Spinal cord (tissue), 10 donors: ENCODE results near the gene AK6. TPM values are rescaled to one million over a fixed set of nuclear protein-coding genes. Genes with fewer than 3 reads are reported as not detected.

Source experiments
- DNase-seq, 6 donors: peaks; one replicate each; pipeline versions ENCODE4 v3.0.0 to v3.0.0-alpha.2; 2013 to 2015; ENCODE audit warnings: low spot score in 6 of 6, low read depth in 4 of 6
- H3K27ac ChIP-seq: one replicate; pipeline ENCODE4 v1.5.1; 2013; ENCODE audit warnings: low read depth, low read length, control low read depth
- H3K27me3 ChIP-seq: one replicate; pipeline ENCODE4 v1.6.1; 2013; ENCODE audit warnings: low read length; ENCODE audit not compliant: control insufficient read depth, insufficient read depth
- H3K36me3 ChIP-seq: one replicate; pipeline ENCODE4 v1.6.1; 2013; ENCODE audit warnings: low read length; ENCODE audit not compliant: control insufficient read depth, insufficient read depth
- H3K4me1 ChIP-seq: one replicate; pipeline ENCODE4 v1.6.1; 2013; ENCODE audit warnings: low read length; ENCODE audit not compliant: control insufficient read depth, insufficient read depth
- H3K4me3 ChIP-seq: one replicate; pipeline ENCODE4 v1.5.1; 2013; ENCODE audit warnings: low read depth, low read length, control low read depth
- H3K9me3 ChIP-seq: one replicate; pipeline ENCODE4 v1.6.1; 2013; ENCODE audit warnings: low read length; ENCODE audit not compliant: control insufficient read depth, insufficient read depth
- WGBS: methylation state at CpG from one replicate; pipeline ENCODE4 v1.1.5; 2013; ENCODE audit warnings: missing lambda C conversion rate; ENCODE audit not compliant: insufficient coverage; 5-methylcytosine and 5-hydroxymethylcytosine counted together
- polyA plus RNA-seq, 2 donors: library from polyadenylated mRNA; unstranded; fragments of 120-200 nt; gene quantifications; one replicate each; pipeline ENCODE4 v1.2.1, GENCODE V29; 2013; ENCODE audit not compliant: insufficient read length in 2 of 2
- total RNA-seq, 2 donors: library from RNA; depleted of rRNA in 1 of 2; stranded (reverse); fragments of 120-200 nt in 1 of 2; fragments of >200 nt in 1 of 2; gene quantifications; one replicate each; pipeline versions ENCODE4 v1.2.3 to v1.2.4, GENCODE V29; 2013 to 2014
- donor health status: healthy.

AK6 gene
- total and polyA plus RNA-seq, 4 donors = 43.1 to 61.8 (median 53.6) TPM

DNA sequence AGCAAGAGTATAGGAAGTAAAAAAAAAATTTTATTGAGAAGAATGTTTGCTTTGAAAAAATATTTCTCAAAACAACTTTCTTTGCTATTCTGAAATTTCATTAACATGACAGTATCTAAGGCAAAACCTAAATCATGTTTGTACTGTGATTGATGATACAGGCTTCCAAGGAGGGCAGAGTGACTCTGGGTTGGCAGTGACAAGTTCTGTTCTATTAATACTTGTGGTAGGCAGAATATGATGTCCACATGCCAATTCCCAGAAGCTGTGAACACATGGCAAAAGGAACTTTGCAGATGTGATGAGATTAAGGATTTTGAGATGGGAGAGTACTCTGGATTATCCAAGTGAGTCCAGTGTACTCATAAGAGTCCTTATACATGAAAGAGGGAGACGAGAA lies 53.3 kb downstream of the AK6 start:
- no peaks in the 10 kb centered on the region for H3K9me3 ChIP-seq
- no peak overlapping the region for H3K27ac ChIP-seq
- H3K36me3 ChIP-seq = peaks cover 8% of the 10 kb centered on the region
- no peak for DNase-seq
- H3K27me3 ChIP-seq = no peaks in the 10 kb centered on the region
- 100% methylated on average over 1 of the region's 1 CpG for WGBS
- no peak overlapping the region for H3K4me3 ChIP-seq
- H3K4me1 ChIP-seq = no peaks in the 10 kb centered on the region

DNA sequence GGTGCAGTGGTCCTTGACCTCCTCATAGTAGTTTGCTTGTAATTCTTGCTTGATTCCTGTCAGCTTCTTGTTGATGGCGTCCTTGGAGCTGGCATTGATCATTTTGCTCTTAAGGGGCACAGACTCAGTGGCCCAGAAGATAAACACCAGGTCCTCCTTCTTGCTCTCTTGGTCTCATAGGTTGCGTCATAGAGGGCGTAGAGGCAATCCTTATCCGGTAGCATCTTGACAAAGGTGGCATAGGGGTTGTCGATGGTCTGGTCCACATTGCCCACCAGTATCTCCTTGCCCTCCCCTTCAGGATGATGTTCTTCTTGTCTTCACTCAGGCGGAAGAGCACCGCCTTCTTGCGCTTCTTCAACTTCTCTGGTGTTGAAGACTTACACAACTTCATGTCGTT lies 55.9 kb downstream of the AK6 start:
- DNase-seq = no peak
- WGBS = 94% methylated on average over 8 of the region's 9 CpGs

DNA sequence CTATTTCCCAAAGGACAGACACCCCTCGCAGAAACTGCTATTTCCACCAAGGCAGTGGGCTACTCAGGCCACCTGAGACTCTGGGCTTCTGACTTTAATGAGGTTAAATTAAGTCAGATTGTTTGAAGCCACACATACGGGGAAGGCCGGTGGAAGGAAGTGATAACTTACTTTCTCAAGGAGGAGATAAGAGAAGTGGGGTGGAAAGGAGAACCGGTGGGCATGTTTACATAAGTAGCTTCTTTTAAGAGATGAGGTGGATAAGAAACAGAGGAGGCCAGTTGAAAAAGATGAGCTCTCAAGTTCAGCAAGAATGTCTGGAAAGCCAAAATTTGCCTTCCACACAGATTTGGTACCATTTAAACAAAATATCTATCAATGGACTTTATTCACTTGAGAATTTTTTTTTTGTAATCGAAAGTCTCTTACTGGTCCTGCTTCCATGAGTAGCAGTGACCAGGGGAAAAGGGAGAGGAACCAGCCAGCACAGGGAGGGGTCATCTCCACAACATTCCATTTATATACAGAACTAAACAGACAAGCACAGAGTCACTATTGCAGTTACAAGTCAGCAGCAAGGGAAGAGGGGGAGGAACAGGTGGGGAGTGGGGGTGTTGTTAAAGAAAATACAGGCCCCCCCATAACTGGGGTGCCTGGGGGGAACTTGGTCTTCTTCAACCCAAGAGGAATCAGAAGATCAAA lies 56.7 kb downstream of the AK6 start:
- no peaks in the 10 kb centered on the region for H3K27me3 ChIP-seq
- H3K9me3 ChIP-seq = no peaks in the 10 kb centered on the region
- H3K27ac ChIP-seq = no peak overlapping the region
- 83% methylated on average over 2 of the region's 5 CpGs for WGBS
- peaks cover 14% of the 10 kb centered on the region for H3K36me3 ChIP-seq
- DNase-seq = no peak
- H3K4me1 ChIP-seq = no peaks in the 10 kb centered on the region
- no peak overlapping the region for H3K4me3 ChIP-seq

More for the DNA sequence above, 55.9 kb downstream of the AK6 start:
- no peak overlapping the region for H3K27ac ChIP-seq
- no peaks in the 10 kb centered on the region for H3K4me1 ChIP-seq
- H3K4me3 ChIP-seq = no peak overlapping the region
- no peaks in the 10 kb centered on the region for H3K27me3 ChIP-seq
- peaks cover 14% of the 10 kb centered on the region for H3K36me3 ChIP-seq
- H3K9me3 ChIP-seq = no peaks in the 10 kb centered on the region

DNA sequence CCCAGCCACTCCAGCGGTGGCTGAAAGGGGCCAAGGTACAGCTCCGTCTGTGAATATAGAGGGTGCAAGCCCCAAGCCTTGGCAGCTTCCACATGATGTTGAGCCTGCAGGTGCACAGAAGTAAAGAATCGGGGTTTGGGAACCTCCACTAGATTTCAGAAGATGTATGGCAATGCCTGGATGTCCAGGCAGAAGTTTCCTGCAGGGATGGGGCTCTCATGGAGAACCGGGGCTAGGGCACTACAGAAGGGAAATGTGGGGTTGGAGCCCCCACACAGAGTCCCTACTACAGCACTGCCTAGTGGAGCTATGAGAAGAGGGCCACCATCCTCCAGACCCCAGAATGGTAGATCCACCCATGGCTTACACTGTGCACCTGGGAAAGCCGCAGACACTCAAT lies 59.9 kb downstream of the AK6 start:
- Histone ChIP-seq H3K27ac (no peak overlapping the region), H3K4me3 (no peak overlapping the region), H3K9me3 (no peaks in the 10 kb centered on the region), H3K36me3 (peaks cover 14% of the 10 kb centered on the region), H3K27me3 (no peaks in the 10 kb centered on the region), H3K4me1 (no peaks in the 10 kb centered on the region)
- 98% methylated on average over 4 of the region's 5 CpGs for WGBS
- no peak for DNase-seq

DNA sequence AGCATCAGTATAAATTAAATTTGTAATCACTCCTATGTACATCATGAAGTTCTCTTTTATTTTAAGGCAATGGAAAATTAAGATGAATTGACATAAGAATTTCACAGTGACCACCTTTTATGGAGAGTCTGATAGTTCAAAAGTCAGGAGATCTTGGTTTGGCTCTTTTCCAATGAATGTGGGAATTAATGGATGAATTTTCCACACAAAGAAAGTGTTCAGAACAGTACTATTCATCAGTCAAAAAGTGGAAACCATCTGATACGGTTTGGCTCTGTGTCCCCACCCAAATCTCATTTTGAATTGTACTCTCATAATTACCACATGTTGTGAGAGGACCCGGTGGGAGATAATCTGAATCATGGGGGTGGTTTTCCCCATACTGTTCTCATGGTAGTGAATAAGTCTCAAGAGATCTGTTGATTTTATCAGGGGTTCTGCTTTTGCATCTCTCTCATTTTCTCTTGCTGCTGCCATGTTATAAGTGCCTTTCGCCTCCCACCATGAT lies 61.2 kb downstream of the AK6 start:
- Histone ChIP-seq H3K27me3 (no peaks in the 10 kb centered on the region), H3K4me1 (no peaks in the 10 kb centered on the region), H3K36me3 (peaks cover 8% of the 10 kb centered on the region), H3K4me3 (no peak overlapping the region), H3K9me3 (no peaks in the 10 kb centered on the region), H3K27ac (no peak overlapping the region)
- no CpG with 5 or more reads among the region's 3 CpGs for WGBS
- DNase-seq = no peak

DNA sequence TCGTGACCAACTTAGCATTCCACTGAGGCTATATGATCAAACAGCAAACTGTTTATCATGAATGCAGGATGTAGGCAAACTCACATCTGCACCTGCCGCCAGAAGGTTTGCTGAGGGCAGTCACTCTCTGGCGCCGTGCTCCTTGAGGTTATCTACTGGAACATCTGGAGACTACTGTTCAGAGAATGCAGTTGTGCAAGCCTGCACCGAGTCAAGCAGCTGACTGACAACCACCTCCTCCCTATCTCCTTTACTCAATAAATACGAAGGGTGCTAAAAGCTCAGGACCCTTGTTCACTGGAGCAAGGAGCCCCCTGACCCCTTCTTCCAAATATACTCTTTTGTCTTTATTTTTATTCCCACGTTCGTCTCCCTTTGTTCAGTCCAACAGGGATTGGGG lies 63.8 kb downstream of the AK6 start:
- H3K9me3 ChIP-seq = no peaks in the 10 kb centered on the region
- no peaks in the 10 kb centered on the region for H3K27me3 ChIP-seq
- peaks cover 6% of the 10 kb centered on the region for H3K36me3 ChIP-seq
- H3K4me1 ChIP-seq = no peaks in the 10 kb centered on the region
- no peak overlapping the region for H3K27ac ChIP-seq
- no peak for DNase-seq
- 94% methylated on average over 6 of the region's 8 CpGs for WGBS
- H3K4me3 ChIP-seq = no peak overlapping the region

Other genes with a start within 250 kb of the AK6 start
- gene CCNB1, start 202.4 kb downstream of the AK6 start, total RNA-seq = 10 to 100 TPM; 38.0 to 38.2 TPM
- 10 to 100 TPM; 45.0 to 47.2 TPM for gene CCNB1, start 202.4 kb downstream of the AK6 start, polyA plus RNA-seq
- 10 to 100 TPM in 1 of 2 donors, 1 to 10 TPM in 1; 7.9 to 11.8 TPM for gene CENPH, start 179.9 kb downstream of the AK6 start, total RNA-seq
- gene CENPH, start 179.9 kb downstream of the AK6 start, polyA plus RNA-seq = 10 to 100 TPM; 15.3 to 17.8 TPM
- 10 to 100 TPM; 29.9 to 47.6 TPM for gene CDK7, start 134.6 kb downstream of the AK6 start, total RNA-seq
- 10 to 100 TPM; 27.0 to 27.3 TPM for gene CDK7, start 134.6 kb downstream of the AK6 start, polyA plus RNA-seq
- gene CCDC125, start 36.7 kb downstream of the AK6 start, total RNA-seq = 1 to 10 TPM; 6.6 to 8.5 TPM
- gene CCDC125, start 36.7 kb downstream of the AK6 start, polyA plus RNA-seq = 1 to 10 TPM; 8.1 to 8.6 TPM
- 10 to 100 TPM; 54.5 to 68.3 TPM for gene TAF9, start within 50 bp of the AK6 start, total RNA-seq
- gene TAF9, start within 50 bp of the AK6 start, polyA plus RNA-seq = 10 to 100 TPM; 65.6 to 69.8 TPM
- gene RAD17, start 298 bp upstream of the AK6 start, total RNA-seq = 10 to 100 TPM; 27.6 to 31.6 TPM
- 10 to 100 TPM; 25.8 to 28.9 TPM for gene RAD17, start 298 bp upstream of the AK6 start, polyA plus RNA-seq
- gene MARVELD2, start 45.6 kb upstream of the AK6 start, total RNA-seq = 10 to 100 TPM in 1 of 2 donors, 1 to 10 TPM in 1; 2.4 to 12.9 TPM
- 1 to 10 TPM; 2.4 to 2.8 TPM for gene MARVELD2, start 45.6 kb upstream of the AK6 start, polyA plus RNA-seq
- 10 to 100 TPM; 10.0 to 40.6 TPM for gene OCLN, start 123.3 kb upstream of the AK6 start, total RNA-seq
- 1 to 10 TPM; 6.1 to 9.7 TPM for gene OCLN, start 123.3 kb upstream of the AK6 start, polyA plus RNA-seq
- gene GTF2H2C, start 190.7 kb upstream of the AK6 start, total RNA-seq = 10 to 100 TPM; 55.3 to 68.2 TPM
- gene GTF2H2C, start 190.7 kb upstream of the AK6 start, polyA plus RNA-seq = 10 to 100 TPM; 35.6 to 54.8 TPM